Stimulated activated CD4-positive, alpha-beta T cell treated with anti-CD3 and anti-CD28 coated beads, Interleukin-1b, Interleukin-23, amount 100 ng/mL, for 24 hours (primary cell): ENCODE data around the gene CUX1.

ENCODE experiments used
- DNase-seq, 4 experiments: peaks; one replicate each; pipeline ENCODE4 v3.0.0-alpha.2; 2020; ENCODE audit warnings: low read depth in 4 of 4, low spot score in 1 of 4

CUX1 gene

DNA sequence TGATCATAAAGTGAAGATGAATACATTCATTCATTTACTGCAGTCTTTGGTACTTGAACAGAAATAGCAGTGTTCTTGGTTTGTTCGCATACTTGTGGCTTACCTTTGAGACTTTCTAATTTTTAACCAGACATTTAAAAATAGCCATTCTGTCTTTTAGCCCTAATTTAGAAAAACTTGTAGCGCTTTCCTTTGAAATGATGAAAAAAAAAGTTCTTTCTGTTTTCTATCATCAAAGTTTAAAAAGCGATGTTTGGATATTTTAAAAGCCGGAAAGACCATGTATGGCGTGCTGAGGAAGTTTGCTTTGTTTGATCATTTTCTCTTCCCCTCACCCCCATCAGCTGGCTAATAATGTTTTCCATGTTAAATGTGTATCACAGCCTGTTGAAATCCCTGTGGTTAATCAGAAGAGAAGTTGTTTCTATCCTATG, 116.3 kb downstream of the CUX1 start:
- DNase-seq, result no peak

DNA sequence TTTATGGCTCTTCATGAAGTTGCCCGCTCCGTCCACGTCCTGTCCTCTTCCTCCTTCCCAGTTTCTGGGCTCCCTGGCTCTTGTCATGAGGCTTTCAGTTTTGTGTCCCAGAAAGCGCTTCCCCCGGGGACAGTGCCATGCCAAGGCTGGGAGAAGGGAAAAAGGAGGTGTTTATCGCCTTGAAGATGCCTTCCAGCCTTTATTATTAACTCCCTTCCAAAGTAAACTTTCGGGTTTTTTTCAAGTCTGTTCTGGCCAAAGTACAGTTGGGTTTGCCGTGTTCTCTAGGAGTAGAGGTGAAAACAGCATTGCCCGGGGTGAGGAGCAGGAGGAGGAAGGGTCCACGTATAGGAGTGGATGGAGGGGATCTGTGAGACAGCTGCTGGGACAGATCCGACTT, 117.2 kb downstream of the CUX1 start:
- DNase-seq, result no peak

DNA sequence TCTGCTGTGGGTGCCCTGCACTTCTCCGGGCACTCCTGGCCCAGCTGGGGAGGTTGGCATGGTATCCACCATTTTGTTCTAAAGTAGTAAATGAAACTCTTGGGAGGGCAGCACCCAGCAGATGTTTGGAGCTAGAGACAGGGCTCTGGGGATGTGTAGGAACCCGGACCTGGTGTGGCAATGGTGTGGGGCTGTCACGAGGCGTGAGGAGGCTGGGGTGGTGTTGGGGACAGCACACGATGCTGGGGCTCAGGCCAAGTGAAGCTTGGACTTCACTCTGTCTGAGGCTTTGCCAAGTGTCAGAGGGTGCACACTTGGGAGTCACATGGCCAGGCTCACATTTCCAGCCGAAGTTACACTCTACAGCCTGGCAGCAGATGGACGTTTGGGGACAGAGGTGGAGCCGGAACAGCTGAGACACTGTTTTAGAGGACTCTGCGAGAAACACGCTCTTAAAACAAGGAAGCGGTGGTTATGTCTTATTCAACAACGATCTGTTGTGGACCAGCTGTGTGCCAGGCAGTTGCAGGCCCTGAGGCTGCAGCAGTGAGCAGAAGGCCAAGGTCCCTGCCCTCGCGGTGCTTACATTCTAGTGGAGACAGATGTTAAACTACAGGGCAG, 118.2 kb downstream of the CUX1 start:
- DNase-seq, result no peak

DNA sequence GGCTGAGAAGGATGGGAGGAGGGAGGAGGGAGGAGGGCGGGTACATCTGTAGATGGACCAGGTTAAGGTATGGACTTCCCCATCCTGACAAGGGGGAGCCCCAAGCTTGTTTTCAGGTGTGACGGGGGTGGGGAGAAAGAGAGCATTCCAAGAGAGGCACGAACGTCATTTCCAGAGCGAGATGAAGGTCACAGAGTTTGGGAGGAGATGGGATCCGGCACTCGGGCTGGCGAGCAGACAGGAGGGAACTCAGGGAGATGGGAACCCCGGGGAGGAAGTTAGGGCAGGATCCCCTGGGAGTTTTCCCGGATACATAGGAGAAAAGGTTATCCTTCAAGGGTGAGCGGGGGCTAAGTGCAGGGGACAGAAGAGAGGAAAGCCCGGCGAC, 118.8 kb downstream of the CUX1 start:
- DNase-seq, result no peak

DNA sequence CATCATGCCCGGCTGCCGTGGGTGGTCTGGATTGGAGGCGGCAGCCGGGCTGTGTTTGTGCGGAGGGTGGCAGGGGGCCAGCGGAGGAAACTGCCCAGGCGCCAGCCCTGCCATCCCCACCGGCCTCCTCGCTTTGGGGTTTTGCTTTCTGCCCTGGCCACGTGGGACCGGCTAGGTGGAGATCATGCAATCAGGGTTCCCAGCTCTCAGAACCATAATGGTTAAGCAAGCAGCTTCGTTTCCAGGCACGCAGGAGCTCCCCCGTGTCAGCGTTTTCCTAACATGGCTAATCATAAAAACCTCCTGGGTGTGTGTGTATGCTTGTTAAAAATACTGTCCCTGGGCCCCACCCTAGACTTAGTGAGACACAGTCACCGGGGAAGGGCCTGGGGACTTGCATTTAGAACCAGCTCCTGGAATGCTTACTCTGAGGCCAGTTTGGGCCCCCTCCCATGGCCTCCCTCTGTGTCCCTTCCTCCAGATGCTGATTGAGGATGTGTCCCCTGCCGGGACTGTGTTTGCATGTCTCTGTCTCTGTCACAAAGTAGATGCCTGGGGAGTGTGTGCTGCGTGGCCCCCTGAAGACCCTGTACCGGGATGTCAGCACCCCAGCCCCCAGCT, 119.3 kb downstream of the CUX1 start:
- DNase-seq, result no peak

DNA sequence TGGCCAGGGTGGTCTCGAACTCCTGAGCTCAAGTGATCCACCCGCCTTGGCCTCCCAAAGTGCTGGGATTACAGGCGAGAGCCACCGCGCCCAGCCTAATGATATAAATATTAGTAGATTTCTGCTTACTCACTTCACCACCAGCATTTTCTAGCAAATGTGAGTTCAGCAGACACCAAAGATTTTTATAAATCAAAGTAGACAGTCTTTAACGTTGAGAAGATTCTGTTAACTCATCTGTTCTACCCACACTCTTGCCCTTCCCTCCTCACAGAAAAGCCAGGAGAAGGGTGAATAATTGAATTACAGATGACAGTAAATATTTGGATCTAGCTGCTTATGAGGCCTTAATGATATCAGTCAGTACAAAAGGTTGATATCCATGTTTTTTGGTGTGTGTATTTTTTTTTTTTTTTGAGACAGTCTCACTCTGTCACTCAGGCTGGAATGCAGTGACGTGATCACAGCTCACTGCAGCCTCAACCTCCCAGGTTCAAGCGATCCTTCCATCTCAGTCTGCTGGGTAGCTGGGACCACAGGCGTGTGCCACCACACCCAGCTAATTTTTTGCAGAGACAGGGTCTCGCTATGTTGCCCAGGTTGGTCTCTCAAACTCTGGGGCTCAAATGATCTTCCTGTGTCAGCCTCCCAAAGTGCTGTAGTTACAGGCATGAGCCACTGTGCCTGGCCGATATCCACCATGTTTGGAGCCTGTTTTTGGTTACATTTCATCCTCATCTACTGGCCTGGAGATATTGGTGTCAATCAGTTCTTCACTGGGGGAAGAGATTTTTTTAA, 120.5 kb downstream of the CUX1 start:
- DNase-seq, result no peak

DNA sequence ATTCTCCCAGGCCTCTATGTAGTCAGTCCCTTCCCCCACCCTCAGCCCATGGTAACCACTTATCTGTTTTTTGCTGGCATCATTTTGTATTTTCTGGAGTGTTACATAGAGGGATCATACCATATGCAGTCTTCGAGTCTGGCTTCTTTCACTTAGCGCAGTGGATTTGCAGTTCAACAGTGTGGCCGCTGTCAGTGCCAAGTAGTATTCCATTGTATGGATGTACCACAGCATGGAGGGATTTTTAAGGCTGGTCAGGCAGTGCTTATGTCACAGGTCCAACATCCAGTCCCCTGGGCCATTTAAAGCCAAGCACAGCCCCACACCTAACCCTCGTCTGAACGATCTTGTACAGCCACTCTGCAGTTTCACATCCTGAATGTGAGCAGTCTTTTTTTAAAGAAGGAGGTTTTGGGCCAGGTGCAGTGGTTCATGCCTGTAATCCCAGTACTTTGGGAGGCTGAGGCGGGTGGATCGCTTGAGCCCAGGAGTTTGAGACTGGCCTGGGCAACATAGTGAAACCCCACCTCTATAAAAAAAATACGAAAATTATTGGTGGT, 121.8 kb downstream of the CUX1 start:
- DNase-seq, result no peak

DNA sequence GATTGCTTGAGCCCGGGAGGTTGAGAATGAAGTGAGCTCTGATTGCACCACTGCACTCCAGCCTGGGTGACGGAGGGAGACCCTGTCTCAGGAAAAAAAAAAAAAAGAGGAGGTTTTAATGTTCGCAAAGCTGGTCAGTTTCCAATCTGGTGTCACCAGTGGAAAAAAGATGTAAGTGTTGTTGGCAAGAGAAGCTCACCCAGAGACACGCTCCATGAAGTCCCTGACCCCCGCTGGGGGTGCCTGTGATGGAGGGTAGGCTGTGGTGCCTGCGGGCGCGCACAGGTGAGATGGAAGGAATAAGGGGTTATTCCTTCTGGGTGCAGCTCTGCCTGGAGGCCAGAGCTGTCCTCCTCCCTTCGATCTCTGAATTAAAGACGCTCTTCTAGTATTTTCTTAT, 122.7 kb downstream of the CUX1 start:
- DNase-seq, result no peak

DNA sequence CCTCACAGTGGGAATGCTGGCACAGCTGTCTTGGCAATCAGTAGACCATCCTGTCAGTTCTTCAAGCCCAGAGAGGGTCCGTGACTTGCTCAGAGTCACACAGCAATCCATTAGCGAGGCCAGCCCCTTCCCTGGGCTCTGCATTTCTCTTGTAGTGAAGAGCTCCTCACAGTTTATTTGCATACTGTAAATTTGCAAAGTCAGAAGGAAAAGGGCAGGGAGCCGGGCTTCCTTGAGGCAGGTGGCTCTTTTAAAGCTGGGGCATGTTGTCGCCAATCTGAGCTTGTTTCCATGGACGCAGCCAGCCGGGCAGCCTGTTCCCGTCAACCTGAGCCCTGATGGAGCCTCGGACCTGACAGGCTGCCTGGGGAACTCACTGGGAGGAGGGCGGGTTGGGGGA, 123.4 kb downstream of the CUX1 start:
- DNase-seq, result no peak

DNA sequence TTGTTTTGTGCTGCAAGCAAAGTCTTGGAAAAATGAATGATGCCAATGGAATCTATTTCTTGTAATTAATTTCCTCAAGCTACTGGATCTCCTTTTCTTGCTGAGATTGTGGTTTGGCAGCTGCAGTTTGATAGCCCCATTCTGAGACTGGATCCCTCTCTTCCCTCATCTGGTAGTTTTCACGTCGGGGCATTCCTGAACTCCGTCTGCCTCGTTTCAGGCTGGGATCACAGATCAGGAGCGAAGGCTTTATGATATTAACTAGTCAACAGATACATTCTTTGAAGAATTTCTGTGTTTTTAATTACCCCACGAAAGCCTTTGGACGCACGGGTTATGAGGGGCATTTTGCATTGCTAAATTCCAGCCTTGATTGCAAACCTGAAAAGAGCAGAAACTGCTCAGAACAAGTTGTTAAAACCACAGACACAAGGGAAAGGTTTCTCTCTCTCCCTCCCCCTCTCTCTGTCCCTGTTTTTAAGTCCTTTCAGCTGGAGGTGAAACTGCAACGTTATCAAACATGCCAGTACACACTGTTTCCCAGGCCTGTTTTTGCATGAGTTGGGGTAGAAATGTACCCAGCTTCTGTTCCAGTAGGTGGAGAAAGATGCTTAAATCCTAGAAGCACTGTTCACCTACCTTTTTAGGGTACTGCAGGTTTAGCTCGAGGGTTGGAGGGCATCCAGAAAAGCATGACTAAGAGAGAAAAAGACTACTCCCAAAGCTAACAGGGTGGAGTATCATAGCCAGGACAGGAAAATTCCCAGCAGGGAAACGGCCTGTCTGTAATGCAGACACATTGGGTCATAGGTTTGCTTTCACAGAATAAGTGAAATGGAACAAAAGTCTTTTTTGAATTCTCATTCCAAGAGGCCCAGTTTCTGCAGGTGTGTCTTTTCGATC, 124.3 kb downstream of the CUX1 start:
- no peak for DNase-seq

DNA sequence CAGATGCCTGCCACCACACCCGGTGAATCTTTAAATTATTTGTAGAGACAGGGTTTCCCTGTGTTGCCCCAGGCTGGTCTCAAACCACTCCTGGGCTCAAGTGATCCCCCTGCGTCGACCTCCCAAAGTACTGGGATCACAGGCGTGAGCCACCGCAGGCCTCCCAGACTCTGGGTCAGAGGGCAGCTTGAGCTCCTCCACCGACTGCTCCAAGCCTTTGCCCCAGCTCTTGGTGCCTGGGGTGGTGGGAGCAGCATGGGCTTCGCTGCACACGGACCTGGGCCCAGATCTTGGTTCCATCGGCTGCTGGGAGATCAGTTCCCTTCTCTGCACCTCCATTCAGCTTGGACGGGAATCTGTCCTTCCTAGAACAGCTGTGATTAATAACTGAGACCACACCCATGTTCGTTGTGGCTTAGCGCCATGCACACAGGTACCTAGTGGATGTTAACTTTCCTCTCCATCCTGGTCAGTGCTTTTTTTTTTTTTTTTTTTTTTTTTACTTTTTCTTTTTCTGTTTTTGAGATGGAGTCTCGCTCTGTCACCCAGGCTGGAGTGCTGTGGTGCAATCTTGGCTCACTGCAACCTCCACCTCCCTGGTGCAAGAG, 125.3 kb downstream of the CUX1 start:
- DNase-seq, result no peak

DNA sequence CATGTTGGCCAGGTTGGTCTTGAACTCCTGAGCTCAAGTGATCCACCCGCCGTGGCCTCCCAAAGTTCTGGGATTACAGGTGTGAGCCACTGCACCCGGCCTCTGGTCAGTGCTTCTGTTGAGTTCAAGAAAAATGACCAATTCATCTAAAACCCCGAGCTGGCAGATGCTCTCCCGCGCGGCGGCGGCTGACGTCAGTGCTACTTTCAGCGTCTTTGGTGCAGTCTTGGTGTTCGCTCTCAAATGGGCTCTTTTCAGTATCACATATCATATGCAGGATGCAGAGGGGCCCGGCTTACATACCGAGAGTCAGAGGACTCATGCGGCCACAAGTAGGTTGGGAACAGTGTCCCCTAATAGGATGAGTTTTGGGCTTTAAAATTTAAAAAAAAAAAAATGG, 125.9 kb downstream of the CUX1 start:
- DNase-seq, result no peak

DNA sequence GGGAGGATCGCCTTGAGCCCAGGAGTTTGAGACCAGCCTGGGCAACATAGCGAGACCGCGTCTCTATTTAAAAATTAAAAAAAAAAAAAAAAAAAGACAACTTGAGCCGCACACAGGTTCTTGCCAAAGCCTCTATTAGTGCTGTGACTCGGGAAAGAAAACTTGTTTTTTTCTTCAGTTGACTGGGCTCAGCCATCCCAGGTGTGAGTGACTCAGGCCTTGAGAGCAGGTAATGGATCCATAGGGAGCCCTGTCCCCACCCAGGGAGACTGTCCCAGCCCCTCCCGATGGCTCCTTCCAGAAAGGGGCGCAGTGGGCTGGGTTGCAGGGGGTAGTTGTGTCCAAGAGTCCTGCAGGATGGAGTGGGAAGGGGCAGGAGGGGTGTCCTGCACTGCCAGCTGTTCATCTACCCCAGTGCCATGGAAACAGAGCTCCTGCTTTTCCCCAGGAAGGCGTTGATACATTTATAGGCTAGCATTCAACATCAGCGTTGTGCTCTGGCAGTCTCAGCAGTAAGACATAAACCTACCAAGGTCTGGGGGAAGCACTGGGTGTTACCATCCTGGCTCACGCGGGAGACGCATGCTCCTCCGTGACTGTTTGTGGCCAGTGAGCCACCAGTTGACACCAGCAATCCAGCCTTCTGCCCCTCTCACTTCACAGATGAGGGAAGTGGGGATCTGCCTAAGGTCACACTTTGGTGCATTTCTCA, 126.6 kb downstream of the CUX1 start:
- DNase-seq, result no peak

DNA sequence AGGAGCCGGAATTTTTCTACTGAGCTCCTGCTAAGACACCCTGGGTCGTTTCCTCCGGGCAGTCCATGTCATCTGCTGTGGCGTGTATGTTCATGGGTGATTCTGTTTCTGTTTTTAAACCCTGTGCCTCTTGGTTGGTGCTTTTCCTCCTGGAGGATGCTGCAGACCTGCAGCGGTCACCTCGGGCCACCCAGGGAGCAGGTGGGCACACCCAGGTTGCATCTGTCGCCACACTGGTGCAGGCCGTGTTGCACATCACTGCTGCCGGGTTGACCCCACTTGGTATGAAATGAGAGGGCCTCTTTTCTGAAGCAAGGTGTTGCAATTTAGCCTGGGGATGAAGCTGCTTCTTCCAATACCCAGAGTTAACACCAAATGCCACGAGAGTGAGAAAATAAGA, 127.2 kb downstream of the CUX1 start:
- DNase-seq, result no peak

DNA sequence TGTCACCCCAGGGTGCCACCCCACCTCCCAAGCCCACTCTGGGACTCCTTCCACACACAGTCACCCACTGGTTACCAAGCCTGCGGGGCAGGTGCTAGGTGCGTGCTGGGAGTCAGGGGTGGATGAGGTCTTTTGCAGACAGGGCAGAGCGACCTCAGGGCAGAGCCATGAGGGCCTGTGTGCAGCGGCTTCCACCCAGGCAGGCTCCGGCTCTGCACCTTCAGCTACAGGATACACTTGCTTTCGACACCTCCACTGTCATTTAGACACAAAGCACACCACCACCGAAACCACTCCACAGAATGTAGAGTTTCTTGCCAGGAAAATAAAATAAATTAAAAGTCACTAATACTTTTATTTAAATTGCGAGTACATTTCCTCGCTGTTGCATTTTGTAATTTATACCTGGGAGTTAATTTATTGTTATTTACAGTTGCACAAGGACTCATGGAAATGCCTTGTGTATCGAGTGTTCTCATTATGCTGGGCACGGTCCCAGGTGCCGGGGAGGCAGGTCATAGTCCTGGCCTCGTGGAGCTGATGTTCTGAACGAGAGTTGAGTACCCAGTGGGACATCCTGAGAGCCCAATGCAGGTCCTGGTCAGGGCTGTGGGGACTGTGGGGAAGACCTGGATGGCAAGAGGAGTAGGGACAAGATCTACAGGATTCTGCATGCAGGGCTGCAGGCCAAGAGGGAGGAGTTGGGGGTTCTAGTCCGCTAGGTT, 127.8 kb downstream of the CUX1 start:
- no peak for DNase-seq

DNA sequence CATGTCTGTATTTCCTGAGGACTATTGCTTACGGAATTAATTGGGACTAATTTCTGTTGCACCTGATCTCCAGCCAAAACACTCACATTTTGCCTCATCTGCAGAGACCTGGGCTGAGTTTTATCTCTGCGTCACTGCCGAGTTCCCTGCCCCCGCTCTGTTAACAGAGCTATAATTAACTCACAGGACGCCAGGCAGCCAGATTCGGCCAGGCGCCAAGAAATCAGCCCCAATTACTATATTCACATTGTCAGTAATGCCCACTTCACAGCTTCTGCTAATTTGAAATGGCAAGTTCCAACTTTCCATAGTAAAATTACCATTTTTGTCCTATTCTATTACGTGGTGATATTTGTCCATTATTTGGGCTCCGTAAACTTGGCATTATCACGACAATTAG, 130.5 kb downstream of the CUX1 start:
- no peak for DNase-seq

DNA sequence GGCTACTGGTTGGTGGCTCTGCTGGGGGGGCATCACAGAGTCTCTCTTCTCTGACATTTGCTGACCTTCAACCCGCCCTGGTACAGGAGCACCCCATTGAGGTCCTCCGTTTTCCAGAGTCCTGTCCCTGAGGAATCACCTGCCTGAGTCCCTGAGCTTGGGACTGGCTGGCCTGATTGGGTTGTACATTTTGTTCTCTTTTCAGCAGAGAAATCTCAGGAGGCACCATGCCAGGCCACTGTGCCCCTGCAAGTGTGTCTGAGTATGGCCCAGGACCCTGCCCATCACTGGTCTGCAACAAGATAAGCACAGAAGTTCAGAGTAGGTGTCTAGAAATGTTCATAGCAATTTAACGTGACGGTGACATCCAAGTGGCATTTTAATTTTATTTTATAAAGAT, 131.2 kb downstream of the CUX1 start:
- no peak for DNase-seq

DNA sequence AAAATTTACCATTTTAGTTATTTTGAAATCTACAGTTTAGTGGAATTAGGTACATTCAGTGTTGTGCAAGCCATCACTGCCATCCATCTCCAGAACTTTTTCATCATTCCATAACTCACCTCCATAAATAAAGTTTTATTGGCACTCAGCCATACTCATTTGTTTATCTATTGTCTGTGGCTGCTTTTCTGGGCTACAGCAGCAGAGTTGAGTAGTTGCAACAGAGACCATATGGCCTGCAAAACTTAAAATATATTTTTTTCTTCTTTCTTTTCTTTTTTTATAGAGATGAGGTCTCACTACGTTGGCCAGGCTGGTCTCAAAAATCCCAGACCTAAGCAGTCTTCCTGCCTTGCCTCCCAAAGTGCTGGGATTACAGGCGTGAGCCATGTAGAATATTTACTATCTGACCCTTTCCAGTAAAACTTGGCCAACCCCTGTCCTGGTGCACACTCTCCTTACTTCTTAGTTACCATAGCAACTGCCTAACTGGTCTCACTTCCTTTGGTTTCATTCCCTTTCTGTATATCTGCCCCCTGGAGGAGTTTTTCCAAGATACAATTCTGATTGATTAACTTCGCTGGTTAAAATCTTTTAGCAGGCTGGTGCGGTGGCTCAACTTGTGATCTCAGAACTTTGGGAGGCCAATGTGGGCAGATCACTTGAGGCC, 133.2 kb downstream of the CUX1 start:
- DNase-seq, result no peak

DNA sequence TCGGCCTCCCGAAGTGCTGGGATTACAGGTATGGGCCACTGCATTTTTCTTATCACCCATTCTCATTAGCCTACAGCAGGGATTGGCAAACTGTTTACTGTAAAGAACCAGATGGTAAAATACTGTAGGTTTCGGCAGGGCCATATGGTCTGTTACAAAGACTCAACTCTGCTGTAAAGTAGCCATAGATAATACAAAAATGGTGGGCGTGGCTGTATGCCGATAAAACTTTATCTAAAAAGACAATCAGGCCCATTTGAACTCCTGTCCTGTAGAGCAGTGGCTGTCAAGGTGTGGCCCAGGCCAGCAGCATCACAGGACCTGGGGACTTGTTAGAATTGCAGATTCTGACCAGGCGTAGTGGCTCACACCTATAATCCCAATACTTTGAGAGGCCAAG, 134.3 kb downstream of the CUX1 start:
- no peak for DNase-seq
